ENCODE data around the gene ATG7.

Gene ATG7

DNA sequence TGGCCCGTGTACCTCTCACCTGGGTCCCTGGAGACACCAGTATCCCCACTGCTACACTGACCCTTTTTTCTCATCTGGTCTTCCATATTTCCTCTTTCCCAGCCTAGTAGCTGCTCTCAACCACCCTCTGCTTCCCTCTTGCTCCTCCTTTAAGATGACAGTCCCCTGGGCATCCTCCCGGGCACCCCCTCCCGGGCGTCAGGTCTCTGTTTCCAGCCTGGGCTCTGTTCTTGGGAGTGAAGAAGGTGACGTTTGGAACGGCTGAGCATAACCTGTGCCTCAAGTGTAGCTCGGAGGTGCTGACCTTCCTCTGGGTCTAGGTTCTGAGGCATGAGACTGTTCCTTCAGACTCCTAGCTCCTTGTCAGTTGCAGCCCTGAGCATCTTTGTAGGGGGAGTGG, 270.4 kb downstream of the ATG7 start:
- TF ChIP-seq ZNF274 (IDR thresholded peaks at IDR 0.05; ENCODE audit: low read depth, low read length) (no peak), YY1 (IDR thresholded peaks at IDR 0.05; ENCODE audit: insufficient read depth, insufficient read length) (no peak), SUZ12 (IDR thresholded peaks at IDR 0.05; ENCODE audit: extremely low read depth, insufficient read depth, insufficient read length) (no peak)

DNA sequence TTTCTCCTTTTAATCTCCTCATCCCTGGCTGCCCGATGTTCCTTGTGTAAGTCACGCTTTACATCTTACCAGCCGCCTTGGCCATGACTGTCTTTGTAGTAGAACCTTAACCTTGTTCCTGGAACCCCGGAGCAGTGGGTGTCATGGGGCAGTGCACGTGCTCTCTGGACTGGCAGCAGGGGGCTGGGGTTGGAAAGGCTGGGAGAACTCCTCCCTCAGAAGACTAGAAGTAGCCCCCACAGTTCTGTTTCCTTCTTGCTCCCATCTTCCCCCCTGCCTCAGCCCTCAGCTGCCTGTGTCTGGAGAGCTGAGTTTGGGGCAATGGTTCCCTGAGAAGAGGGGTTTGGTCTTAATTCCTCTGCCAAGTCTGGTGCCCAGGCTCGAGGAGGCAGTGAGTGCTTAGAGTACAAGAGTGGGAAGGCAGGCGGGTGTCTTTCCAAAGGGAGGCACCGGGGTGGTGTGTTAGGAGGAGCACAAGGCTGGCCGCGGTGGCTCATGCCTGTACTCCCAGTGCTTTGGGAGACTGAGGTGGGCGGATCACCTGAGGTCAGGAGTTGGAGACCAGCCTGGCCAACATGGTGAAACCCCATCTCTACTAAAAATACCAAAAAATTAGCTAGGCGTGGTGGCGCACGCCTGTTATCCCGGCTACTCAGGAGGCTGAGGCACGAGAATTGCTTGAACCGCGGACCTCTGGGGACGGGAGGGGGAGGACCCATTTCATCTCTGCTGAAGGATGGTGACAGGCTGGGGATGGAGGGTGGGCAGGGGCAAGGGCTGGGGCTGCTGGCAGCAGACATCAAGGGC, 271.1 kb downstream of the ATG7 start:
- Histone ChIP-seq H3K9me3 (ENCODE audit: insufficient read depth, low read length) (no peaks in the 10 kb centered on the region), H3K4me3 (ENCODE audit: insufficient read length, low read depth) (no peak overlapping the region), H3K4me1 (ENCODE audit: insufficient read depth, insufficient read length) (peaks cover 8% of the 10 kb centered on the region), H3K36me3 (ENCODE audit: insufficient read depth, insufficient read length, low read length) (no peaks in the 10 kb centered on the region), H3K9ac (ENCODE audit: insufficient read length, low read depth) (no peak overlapping the region), H3K27me3 (ENCODE audit: insufficient read depth, insufficient read length) (no peaks in the 10 kb centered on the region)
- TF ChIP-seq YY1 (IDR thresholded peaks at IDR 0.05; ENCODE audit: insufficient read depth, insufficient read length) (no peak), SUZ12 (IDR thresholded peaks at IDR 0.05; ENCODE audit: extremely low read depth, insufficient read depth, insufficient read length) (no peak), ZNF274 (IDR thresholded peaks at IDR 0.05; ENCODE audit: low read depth, low read length) (no peak)
- no peak for DNase-seq (ENCODE audit: low read depth, low spot score)

More for the DNA sequence above, 270.4 kb downstream of the ATG7 start:
- Histone ChIP-seq H3K36me3 (ENCODE audit: insufficient read depth, insufficient read length, low read length) (no peaks in the 10 kb centered on the region), H3K4me3 (ENCODE audit: insufficient read length, low read depth) (no peak overlapping the region), H3K9ac (ENCODE audit: insufficient read length, low read depth) (no peak overlapping the region), H3K9me3 (ENCODE audit: insufficient read depth, low read length) (no peaks in the 10 kb centered on the region), H3K4me1 (ENCODE audit: insufficient read depth, insufficient read length) (peaks cover 8% of the 10 kb centered on the region), H3K27me3 (ENCODE audit: insufficient read depth, insufficient read length) (no peaks in the 10 kb centered on the region)
- DNase-seq (ENCODE audit: low read depth, low spot score) = no peak

DNA sequence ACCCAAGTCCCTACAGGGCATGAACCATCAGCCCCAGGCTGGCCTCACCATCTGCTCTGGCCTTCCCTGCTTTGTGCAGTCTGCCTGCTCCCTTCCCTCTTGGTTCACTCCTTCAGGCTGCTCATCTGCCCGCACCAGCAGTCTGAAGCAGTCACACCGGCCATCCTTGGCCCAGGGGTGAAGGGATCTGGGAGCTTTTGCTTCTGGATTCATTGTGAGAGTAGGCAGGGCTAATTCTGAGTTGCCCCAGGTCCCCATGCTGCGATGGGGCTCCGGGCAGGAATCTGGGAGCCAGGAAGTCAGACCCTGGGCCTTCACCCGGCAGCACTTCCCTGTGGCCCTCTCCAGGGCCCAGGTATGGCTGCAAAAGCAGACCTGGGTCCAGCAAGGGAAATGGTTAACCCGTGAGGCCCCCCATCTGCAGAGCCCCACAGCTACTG, 271.8 kb downstream of the ATG7 start:
- Histone ChIP-seq H3K27me3 (ENCODE audit: insufficient read depth, insufficient read length) (no peaks in the 10 kb centered on the region), H3K4me3 (ENCODE audit: insufficient read length, low read depth) (no peak overlapping the region), H3K9ac (ENCODE audit: insufficient read length, low read depth) (no peak overlapping the region), H3K4me1 (ENCODE audit: insufficient read depth, insufficient read length) (peaks cover 8% of the 10 kb centered on the region), H3K36me3 (ENCODE audit: insufficient read depth, insufficient read length, low read length) (no peaks in the 10 kb centered on the region), H3K9me3 (ENCODE audit: insufficient read depth, low read length) (no peaks in the 10 kb centered on the region)
- no peak for DNase-seq (ENCODE audit: low read depth, low spot score)
- no peak for TF ChIP-seq YY1 (IDR thresholded peaks at IDR 0.05; ENCODE audit: insufficient read depth, insufficient read length)
- TF ChIP-seq ZNF274 (IDR thresholded peaks at IDR 0.05; ENCODE audit: low read depth, low read length) = no peak
- TF ChIP-seq SUZ12 (IDR thresholded peaks at IDR 0.05; ENCODE audit: extremely low read depth, insufficient read depth, insufficient read length) = no peak

DNA sequence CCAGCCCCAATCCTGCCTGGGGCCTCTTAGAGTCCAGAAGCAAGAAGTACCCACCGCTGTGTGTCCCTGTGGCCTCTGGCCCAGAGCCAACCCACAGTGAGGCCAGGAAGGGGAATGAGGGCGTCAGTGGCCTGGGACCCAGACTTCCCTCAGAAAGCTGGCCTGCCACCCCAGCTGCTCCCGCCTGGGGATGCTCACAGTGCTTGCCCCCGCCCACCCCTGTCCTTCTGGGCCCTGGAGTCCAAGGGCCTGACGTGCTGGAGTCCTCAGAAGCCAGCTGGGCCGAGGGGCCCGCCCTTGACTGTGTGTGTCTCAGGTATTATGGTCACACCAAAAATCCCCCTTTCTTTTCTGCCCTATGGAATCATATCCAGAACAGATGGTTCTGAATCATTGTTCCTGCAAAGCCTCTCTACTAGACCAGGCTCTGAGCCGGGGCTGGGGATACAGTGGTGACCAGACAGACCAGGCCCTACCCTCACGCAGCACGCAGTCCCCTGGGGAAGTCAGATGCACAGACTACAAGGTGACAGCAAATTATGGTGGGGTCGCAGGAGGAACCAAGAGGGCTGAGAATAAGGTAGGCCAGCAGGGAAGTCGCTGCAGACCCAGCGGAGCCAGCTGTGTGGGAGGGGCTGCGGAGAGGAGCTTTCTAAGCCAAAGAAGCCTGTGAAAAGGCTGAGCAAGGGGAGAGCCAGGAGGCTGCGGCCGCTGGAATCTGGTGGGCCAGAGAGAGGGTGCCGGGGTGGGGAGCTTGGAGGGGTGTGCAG, 272.4 kb downstream of the ATG7 start:
- peaks cover 8% of the 10 kb centered on the region for H3K4me1 ChIP-seq (ENCODE audit: insufficient read depth, insufficient read length)
- no peak for DNase-seq (ENCODE audit: low read depth, low spot score)

DNA sequence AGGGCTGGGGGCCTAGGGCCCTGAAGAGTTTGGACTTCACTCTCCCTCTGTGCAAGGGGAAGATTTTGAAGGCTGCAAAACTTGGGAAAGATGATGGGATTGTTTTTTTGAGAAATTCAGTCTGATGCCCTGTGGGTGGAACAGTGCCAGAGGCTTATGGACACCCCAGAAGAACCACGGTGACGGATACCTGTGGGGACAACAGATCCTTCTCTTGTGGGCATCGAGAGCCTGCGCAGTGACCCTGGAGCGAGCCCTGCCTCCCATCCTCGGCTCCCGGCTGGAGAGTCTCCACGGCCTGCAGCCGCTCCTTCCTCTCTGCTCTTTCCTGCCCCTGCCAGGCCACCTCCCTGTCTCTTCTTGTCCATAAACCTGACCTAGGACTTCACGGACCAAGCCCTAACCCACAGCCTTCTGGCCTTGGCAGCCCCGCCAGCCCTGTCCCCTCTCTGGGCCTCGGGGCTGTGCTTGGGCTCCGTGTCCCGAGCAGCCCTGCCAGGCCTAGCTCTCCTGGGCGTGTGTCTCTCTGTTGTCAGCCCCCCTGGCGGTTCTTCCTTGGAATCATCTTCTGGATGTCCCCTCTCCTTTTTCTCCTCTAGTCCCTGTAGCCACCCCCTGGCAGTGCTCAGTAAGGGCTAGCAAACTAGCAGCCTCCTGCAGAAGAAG, 273.1 kb downstream of the ATG7 start:
- Histone ChIP-seq H3K27me3 (ENCODE audit: insufficient read depth, insufficient read length) (no peaks in the 10 kb centered on the region), H3K4me3 (ENCODE audit: insufficient read length, low read depth) (no peak overlapping the region), H3K4me1 (ENCODE audit: insufficient read depth, insufficient read length) (peaks cover 10% of the 10 kb centered on the region), H3K9ac (ENCODE audit: insufficient read length, low read depth) (peak overlapping the region; percentile 62), H3K36me3 (ENCODE audit: insufficient read depth, insufficient read length, low read length) (no peaks in the 10 kb centered on the region), H3K9me3 (ENCODE audit: insufficient read depth, low read length) (no peaks in the 10 kb centered on the region)
- TF ChIP-seq SUZ12 (IDR thresholded peaks at IDR 0.05; ENCODE audit: extremely low read depth, insufficient read depth, insufficient read length) = no peak
- no peak for TF ChIP-seq YY1 (IDR thresholded peaks at IDR 0.05; ENCODE audit: insufficient read depth, insufficient read length)
- DNase-seq (ENCODE audit: low read depth, low spot score) = no peak

More for the DNA sequence above, 272.4 kb downstream of the ATG7 start:
- Histone ChIP-seq H3K9me3 (ENCODE audit: insufficient read depth, low read length) (no peaks in the 10 kb centered on the region), H3K27me3 (ENCODE audit: insufficient read depth, insufficient read length) (no peaks in the 10 kb centered on the region), H3K4me3 (ENCODE audit: insufficient read length, low read depth) (no peak overlapping the region), H3K36me3 (ENCODE audit: insufficient read depth, insufficient read length, low read length) (no peaks in the 10 kb centered on the region), H3K9ac (ENCODE audit: insufficient read length, low read depth) (no peak overlapping the region)
- TF ChIP-seq SUZ12 (IDR thresholded peaks at IDR 0.05; ENCODE audit: extremely low read depth, insufficient read depth, insufficient read length) = no peak
- TF ChIP-seq ZNF274 (IDR thresholded peaks at IDR 0.05; ENCODE audit: low read depth, low read length) = no peak
- no peak for TF ChIP-seq YY1 (IDR thresholded peaks at IDR 0.05; ENCODE audit: insufficient read depth, insufficient read length)

DNA sequence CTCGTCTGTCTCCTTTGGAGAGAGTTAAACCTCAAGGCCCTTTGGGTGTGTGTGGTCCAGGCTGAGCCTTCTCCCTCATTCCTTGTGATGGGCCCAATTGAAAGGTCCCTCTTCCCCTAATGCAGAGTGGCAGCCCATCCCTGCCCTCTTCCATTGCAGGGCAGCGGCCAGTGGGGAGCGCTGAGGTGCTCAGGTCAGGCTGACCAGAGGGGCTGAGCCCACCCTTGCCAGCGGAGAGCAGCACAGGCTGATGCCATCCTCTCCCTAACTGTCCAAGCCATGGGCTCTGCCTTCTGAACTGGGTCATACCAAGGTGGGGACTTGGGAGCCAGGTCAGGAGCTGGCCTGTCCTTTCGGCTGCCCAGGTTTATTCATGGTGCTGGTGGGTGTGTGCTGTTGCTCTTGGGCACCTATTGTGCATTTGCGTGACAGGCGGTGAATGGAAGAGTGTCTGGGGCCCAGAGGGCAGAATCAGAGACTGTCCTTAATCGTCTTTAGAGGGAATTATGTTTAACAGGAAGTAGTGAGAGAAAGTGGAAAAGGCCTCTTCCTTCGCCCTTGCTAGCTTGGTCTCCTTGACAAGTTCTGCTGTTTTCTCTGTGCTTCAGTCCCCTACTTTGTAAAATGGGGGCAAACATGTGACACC, 274.6 kb downstream of the ATG7 start:
- Histone ChIP-seq H3K4me1 (ENCODE audit: insufficient read depth, insufficient read length) (peaks cover 10% of the 10 kb centered on the region), H3K4me3 (ENCODE audit: insufficient read length, low read depth) (no peak overlapping the region), H3K9ac (ENCODE audit: insufficient read length, low read depth) (no peak overlapping the region), H3K9me3 (ENCODE audit: insufficient read depth, low read length) (no peaks in the 10 kb centered on the region), H3K27me3 (ENCODE audit: insufficient read depth, insufficient read length) (no peaks in the 10 kb centered on the region), H3K36me3 (ENCODE audit: insufficient read depth, insufficient read length, low read length) (no peaks in the 10 kb centered on the region)
- DNase-seq (ENCODE audit: low read depth, low spot score) = no peak
- TF ChIP-seq YY1 (IDR thresholded peaks at IDR 0.05; ENCODE audit: insufficient read depth, insufficient read length) = no peak
- TF ChIP-seq ZNF274 (IDR thresholded peaks at IDR 0.05; ENCODE audit: low read depth, low read length) = no peak
- no peak for TF ChIP-seq SUZ12 (IDR thresholded peaks at IDR 0.05; ENCODE audit: extremely low read depth, insufficient read depth, insufficient read length)
